ENCODE results near the gene CABLES2. TPM values are rescaled to one million over a fixed set of nuclear protein-coding genes. Genes with fewer than 3 reads are reported as not detected.

CABLES2 gene
- total RNA-seq, 1 experiment from 2014 or later: 12.4 TPM

DNA sequence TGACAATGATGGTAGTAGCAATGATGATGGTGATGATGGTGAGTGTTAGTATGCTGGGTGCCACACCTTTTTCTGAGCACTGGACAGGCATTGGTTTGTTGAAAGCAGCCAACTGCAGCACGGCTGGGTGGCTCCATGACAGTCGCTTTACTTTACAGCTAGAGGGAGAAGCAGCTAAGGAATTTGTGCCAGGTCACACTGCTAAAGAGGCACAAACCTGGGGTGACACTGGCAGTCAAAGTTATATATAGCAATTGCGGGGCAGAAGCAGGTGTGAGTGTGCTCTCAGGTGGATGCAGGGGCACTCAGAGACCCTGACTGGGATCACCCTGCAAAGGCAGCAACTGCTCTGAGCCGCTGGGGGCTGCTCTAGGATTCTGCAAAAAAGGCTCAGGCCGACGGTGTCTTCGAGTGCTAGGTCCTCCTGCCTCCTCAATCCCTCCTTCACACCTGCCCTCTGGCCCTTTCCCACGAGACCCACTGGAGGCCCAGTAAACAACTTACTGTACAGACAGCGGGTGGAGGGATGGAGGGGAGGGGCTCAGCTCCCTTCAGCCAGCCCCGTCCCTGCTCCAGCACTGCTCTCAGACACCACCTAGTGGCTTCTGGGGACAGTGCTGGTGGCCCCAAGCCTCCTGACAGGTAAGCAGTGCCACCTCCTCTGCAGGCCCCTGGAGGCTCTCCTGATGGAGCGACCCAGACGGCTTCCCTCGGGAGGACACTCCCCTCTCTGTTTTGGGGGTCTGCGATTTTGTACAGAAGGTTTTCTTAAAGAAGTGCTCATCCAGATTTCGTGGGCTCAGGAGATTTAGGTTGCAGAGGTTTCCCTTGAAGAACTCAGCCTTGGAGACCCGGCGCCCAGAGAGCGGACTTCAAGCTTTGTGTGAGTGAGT is 24.5 kb downstream of the CABLES2 start:
- H3K9ac ChIP-seq (ENCODE audit: low read length): no peak overlapping the region
- TF ChIP-seq EZH2phosphoT487 (IDR thresholded peaks at IDR 0.05; ENCODE audit: borderline replicate concordance, low read length) (no peak), EZH2 (IDR thresholded peaks at IDR 0.05; ENCODE audit: low read length, unreplicated experiment) (no peak)
- TF ChIP-seq, protein P1, sequence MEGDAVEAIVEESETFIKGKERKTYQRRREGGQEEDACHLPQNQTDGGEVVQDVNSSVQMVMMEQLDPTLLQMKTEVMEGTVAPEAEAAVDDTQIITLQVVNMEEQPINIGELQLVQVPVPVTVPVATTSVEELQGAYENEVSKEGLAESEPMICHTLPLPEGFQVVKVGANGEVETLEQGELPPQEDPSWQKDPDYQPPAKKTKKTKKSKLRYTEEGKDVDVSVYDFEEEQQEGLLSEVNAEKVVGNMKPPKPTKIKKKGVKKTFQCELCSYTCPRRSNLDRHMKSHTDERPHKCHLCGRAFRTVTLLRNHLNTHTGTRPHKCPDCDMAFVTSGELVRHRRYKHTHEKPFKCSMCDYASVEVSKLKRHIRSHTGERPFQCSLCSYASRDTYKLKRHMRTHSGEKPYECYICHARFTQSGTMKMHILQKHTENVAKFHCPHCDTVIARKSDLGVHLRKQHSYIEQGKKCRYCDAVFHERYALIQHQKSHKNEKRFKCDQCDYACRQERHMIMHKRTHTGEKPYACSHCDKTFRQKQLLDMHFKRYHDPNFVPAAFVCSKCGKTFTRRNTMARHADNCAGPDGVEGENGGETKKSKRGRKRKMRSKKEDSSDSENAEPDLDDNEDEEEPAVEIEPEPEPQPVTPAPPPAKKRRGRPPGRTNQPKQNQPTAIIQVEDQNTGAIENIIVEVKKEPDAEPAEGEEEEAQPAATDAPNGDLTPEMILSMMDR (conservative IDR thresholded peaks at IDR 0.05; ENCODE audit: low read depth, low read length): peak; percentile 95
- H3K36me3 ChIP-seq (ENCODE audit: low read depth, low read length): peaks cover 4% of the 10 kb centered on the region
- POLR2A ChIA-PET (ENCODE audit: unreplicated experiment): interaction anchor here (0.7 kb wide), 1 partner anchor 396 kb away, joined by 4 read pairs; no protein-coding TSS in a partner anchor
- H4K20me1 ChIP-seq (ENCODE audit: low read length): peaks cover 3% of the 10 kb centered on the region
- no peak overlapping the region for H3K4me3 ChIP-seq (ENCODE audit: low read length)
- CTCF ChIA-PET: interaction anchor here (0.6 to 1.0 kb wide), 9 partner anchors 10 to 76 kb away, joined by 3 to 18 read pairs (median 4); partner anchors contain the start of gene LAMA5
- H3K27ac ChIP-seq (ENCODE audit: low read length): no peak overlapping the region
- H3K9me2 ChIP-seq (replicated peaks; ENCODE audit: low read length): no peaks in the 10 kb centered on the region
- no TSS peak for BruUV-seq (replicated peaks)
- H3K4me2 ChIP-seq (ENCODE audit: low read length): no peak overlapping the region
- H3K9me3 ChIP-seq (ENCODE audit: low read length): no peaks in the 10 kb centered on the region
- peaks cover 3% of the 10 kb centered on the region for H3F3A ChIP-seq (ENCODE audit: low read length, unreplicated experiment)
- ATAC-seq (peak; percentile 75), DNase-seq (peak; percentile 92)
- H3K27me3 ChIP-seq (ENCODE audit: low read length): no peaks in the 10 kb centered on the region
- H3K4me1 ChIP-seq (ENCODE audit: insufficient read depth, low read length): peaks cover 21% of the 10 kb centered on the region
- intact Hi-C loops (cut with micrococcal nuclease): loop anchor here (1.0 to 10.0 kb wide), 3 partner anchors 32 to 412 kb away; partner anchors contain the start of genes ADRM1 and MRGBP
- H3K79me2 ChIP-seq (ENCODE audit: low read length): peaks cover 31% of the 10 kb centered on the region
- no peak overlapping the region for H2AFZ ChIP-seq (ENCODE audit: low read length)

GRCh38 chr20:62381842-62382241 is 25.2 kb downstream of the CABLES2 start:
- intact Hi-C loops (cut with micrococcal nuclease): loop anchor here (1.0 to 10.0 kb wide), 3 partner anchors 32 to 413 kb away; partner anchors contain the start of genes ADRM1 and MRGBP
- ChIA-PET CTCF (interaction anchor here (0.7 to 1.0 kb wide), 3 partner anchors 12 to 20 kb away, joined by 3 to 18 read pairs (median 3); partner anchors contain the start of gene LAMA5), POLR2A (ENCODE audit: unreplicated experiment) (no interaction called here)
- no peaks in the 10 kb centered on the region; the same call in 1 of the 2 replicates for H3K36me3 ChIP-seq (ENCODE audit: low read depth, low read length)
- H3K27me3 ChIP-seq (ENCODE audit: low read length): no peaks in the 10 kb centered on the region
- H3K4me1 ChIP-seq (ENCODE audit: insufficient read depth, low read length): peaks cover 21% of the 10 kb centered on the region
- peaks cover 24% of the 10 kb centered on the region for H3K79me2 ChIP-seq (ENCODE audit: low read length)
- no peak for TF ChIP-seq EZH2phosphoT487 (IDR thresholded peaks at IDR 0.05; ENCODE audit: borderline replicate concordance, low read length)
- no peak for TF ChIP-seq EZH2 (IDR thresholded peaks at IDR 0.05; ENCODE audit: low read length, unreplicated experiment)
- TF ChIP-seq, protein P1 (conservative IDR thresholded peaks at IDR 0.05; ENCODE audit: low read depth, low read length): no peak
- ATAC-seq: no peak
- peak overlapping the region; percentile 84 for H3K27ac ChIP-seq (ENCODE audit: low read length)
- no peak overlapping the region for H2AFZ ChIP-seq (ENCODE audit: low read length)
- no peak overlapping the region for H3K9ac ChIP-seq (ENCODE audit: low read length)
- peaks cover 3% of the 10 kb centered on the region for H3F3A ChIP-seq (ENCODE audit: low read length, unreplicated experiment)
- no peaks in the 10 kb centered on the region for H3K9me3 ChIP-seq (ENCODE audit: low read length)
- no peak overlapping the region for H3K4me2 ChIP-seq (ENCODE audit: low read length)
- H3K4me3 ChIP-seq (ENCODE audit: low read length): no peak overlapping the region
- no peaks in the 10 kb centered on the region for H4K20me1 ChIP-seq (ENCODE audit: low read length)
- no TSS peak for BruUV-seq (replicated peaks)
- no peaks in the 10 kb centered on the region for H3K9me2 ChIP-seq (replicated peaks; ENCODE audit: low read length)
- no peak for DNase-seq

All from PC-3 (cell line).